Erythroblast (primary cell): ENCODE data around the gene DBI.
A peak's percentile ranks its signal among the peaks of the same experiment; 100 is the strongest.
"Not testable (repeated sequence)": the region's sequence is repeated elsewhere in the genome, so short reads cannot be mapped to it uniquely, and the experiment has no call there.

Experiments
- DNase-seq, 2 experiments: peaks; one replicate each; lab custom pipeline; 2025; lab: John Stamatoyannopoulos, UW
- GATA1 ChIP-seq: IDR thresholded peaks from 2 replicates; pipeline ENCODE4 v1.6.1; 2011; ENCODE audit warnings: low read depth, mild to moderate bottlenecking, control low read depth, low read length, moderate library complexity
- POLR2A ChIP-seq: IDR thresholded peaks from 2 replicates; pipeline ENCODE4 v1.6.1; 2011; ENCODE audit warnings: mild to moderate bottlenecking, low read length

Gene DBI

GRCh38 chr2:119376810-119377209 lies 10.0 kb downstream of the DBI start:
- DNase-seq, result no peak
- TF ChIP-seq GATA1 (no peak), POLR2A (no peak)

GRCh38 chr2:119377294-119377992 lies 10.7 kb downstream of the DBI start:
- TF ChIP-seq POLR2A (no peak), GATA1 (no peak)
- DNase-seq, result no peak

GRCh38 chr2:119377993-119378345 lies 11.2 kb downstream of the DBI start:
- TF ChIP-seq POLR2A, result no peak
- TF ChIP-seq GATA1, result no peak
- DNase-seq, result no peak

- DNase-seq, result no peak
- no peak for TF ChIP-seq POLR2A
- no peak for TF ChIP-seq GATA1
Observed at GRCh38 chr2:119378566-119378965, 11.8 kb downstream of the DBI start.

GRCh38 chr2:119383410-119384140 lies 16.8 kb downstream of the DBI start:
- no peak for DNase-seq
- TF ChIP-seq GATA1 (no peak), POLR2A (no peak)

- DNase-seq, result no peak
- TF ChIP-seq POLR2A (no peak), GATA1 (no peak)
Observed at GRCh38 chr2:119384971-119385370, 18.2 kb downstream of the DBI start.

- no peak for DNase-seq
- TF ChIP-seq POLR2A, result no peak
- TF ChIP-seq GATA1, result no peak
Observed at GRCh38 chr2:119385466-119385865, 18.7 kb downstream of the DBI start.

GRCh38 chr2:119387381-119388129 lies 20.8 kb downstream of the DBI start:
- peak in 1 of 2 experiments; percentile 4 for DNase-seq
- TF ChIP-seq GATA1 (no peak), POLR2A (no peak)

- DNase-seq, result peak in 1 of 2 experiments; percentile 26
- TF ChIP-seq GATA1 (no peak), POLR2A (no peak)
Observed at GRCh38 chr2:119389615-119390306, 23.0 kb downstream of the DBI start.

- no peak for DNase-seq
- TF ChIP-seq GATA1, result no peak
- no peak for TF ChIP-seq POLR2A
Observed at GRCh38 chr2:119393971-119394748, 27.4 kb downstream of the DBI start.

GRCh38 chr2:119397196-119397595 lies 30.4 kb downstream of the DBI start:
- no peak for DNase-seq
- TF ChIP-seq POLR2A (no peak), GATA1 (no peak)

GRCh38 chr2:119402106-119402505 lies 35.3 kb downstream of the DBI start:
- DNase-seq, result no peak
- TF ChIP-seq GATA1 (no peak), POLR2A (no peak)

GRCh38 chr2:119402645-119403560 lies 36.1 kb downstream of the DBI start:
- DNase-seq, result no peak
- TF ChIP-seq POLR2A (no peak), GATA1 (no peak)

GRCh38 chr2:119403618-119404017 lies 36.8 kb downstream of the DBI start:
- not testable (repeated sequence) for DNase-seq
